Thyroid gland (tissue), 4 donors: Measurements from ENCODE around the gene LSM2. TPM values are rescaled to one million over a fixed set of nuclear protein-coding genes. Genes with fewer than 3 reads are reported as not detected.
A peak's percentile ranks its signal among the peaks of the same experiment; 100 is the strongest.
"Not testable (repeated sequence)": the region's sequence is repeated elsewhere in the genome, so short reads cannot be mapped to it uniquely, and the experiment has no call there.

Experiments
- DNase-seq, 2 donors: peaks; one replicate each; pipeline ENCODE4 v3.0.0-alpha.2; 2019
- H3K27ac ChIP-seq, 3 donors: fragments of 200-600 bp; sonication (generic); 1 replicate in 2 of 3; 2 replicates in 1 of 3; pipeline ENCODE4 v1.5.1; 2016 to 2019; ENCODE audit warnings: mild to moderate bottlenecking in 1 of 3, moderate library complexity in 1 of 3
- H3K27me3 ChIP-seq: fragments of 200-600 bp; sonication (generic); one replicate; pipeline ENCODE4 v1.5.1; 2019
- H3K36me3 ChIP-seq, 2 donors: fragments of 200-600 bp; sonication (generic); one replicate each; pipeline ENCODE4 v1.5.1; 2016 to 2019
- H3K4me1 ChIP-seq, 2 donors: fragments of 200-600 bp; sonication (generic); one replicate each; pipeline ENCODE4 v1.5.1; 2017 to 2019
- H3K4me3 ChIP-seq, 3 donors: fragments of 200-600 bp; sonication (generic); replicated peaks in 1 of 3; 1 replicate in 2 of 3; 2 replicates in 1 of 3; pipeline ENCODE4 v1.5.1; 2016; ENCODE audit warnings: mild to moderate bottlenecking in 1 of 3
- H3K9me3 ChIP-seq: fragments of 200-600 bp; sonication (generic); one replicate; pipeline ENCODE4 v1.5.1; 2017
- CTCF ChIP-seq, 6 experiments: fragments of 200-600 bp in 3 of 6; fragments of 450-650 bp in 3 of 6; sonication (generic) in 3 of 6; IDR thresholded peaks; one replicate each; pipeline ENCODE4 v1.5.1; 2016 to 2019; ENCODE audit warnings: antibody characterized with exemption in 6 of 6, mild to moderate bottlenecking in 2 of 6, inconsistent platforms in 1 of 6, moderate library complexity in 1 of 6
- POLR2A ChIP-seq, 2 donors: fragments of 450-650 bp; IDR thresholded peaks; one replicate each; pipeline ENCODE4 v1.6.1; 2017; ENCODE audit warnings: antibody characterized with exemption in 2 of 2, mild to moderate bottlenecking in 2 of 2, moderate library complexity in 1 of 2
- WGBS, 2 donors: methylation state at CpG; one replicate each; pipeline ENCODE4 v1.1.5; 2017; 5-methylcytosine and 5-hydroxymethylcytosine counted together
- intact Hi-C: fragments of 100-400 bp; cut with DNase I; formaldehyde crosslinking; loops from one replicate; pipeline ENCODE4 v1.15.1; 2023
- total RNA-seq, 4 donors: library from RNA; depleted of rRNA; stranded (reverse); fragments of >200 nt; gene quantifications; one replicate each; pipeline ENCODE4 v1.2.3, GENCODE V29; 2016

Gene LSM2
- total RNA-seq, 4 donors from 2014 or later = 29.2 to 48.4 (median 36.5) TPM

DNA sequence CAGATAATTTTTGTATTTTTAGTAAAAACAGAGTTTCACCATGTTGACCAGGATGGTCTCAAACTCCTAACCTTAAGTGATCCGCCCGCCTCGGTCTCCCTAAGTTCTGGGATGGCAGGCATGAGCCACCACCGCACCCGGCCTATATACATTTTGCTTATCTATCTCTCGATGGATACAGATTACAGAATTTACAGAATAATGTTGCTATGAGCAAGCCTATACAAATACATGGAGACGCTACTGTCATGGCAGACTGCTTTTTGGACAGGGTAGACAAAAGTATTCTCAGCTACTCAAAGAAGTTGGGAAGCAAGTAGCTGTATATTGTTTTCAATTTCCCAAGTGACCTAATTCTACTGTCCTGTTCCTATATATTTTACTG lies 6.7 kb upstream of the LSM2 start:
- H3K27me3 ChIP-seq = no peaks in the 10 kb centered on the region
- DNase-seq = no peak
- no peak overlapping the region for H3K4me3 ChIP-seq
- H3K4me1 ChIP-seq = peaks cover 12 to 17% of the 10 kb centered on the region in 2 donors
- WGBS, 2 donors = 96 to 97% methylated on average over 7 of the region's 7 CpGs
- TF ChIP-seq CTCF (IDR thresholded peaks at IDR 0.05) = no peak
- no peak for TF ChIP-seq POLR2A (IDR thresholded peaks at IDR 0.05)
- no peaks in the 10 kb centered on the region for H3K36me3 ChIP-seq
- H3K9me3 ChIP-seq = no peaks in the 10 kb centered on the region
- intact Hi-C loops = no loop called here
- peak overlapping the region; percentile 100 for H3K27ac ChIP-seq

DNA sequence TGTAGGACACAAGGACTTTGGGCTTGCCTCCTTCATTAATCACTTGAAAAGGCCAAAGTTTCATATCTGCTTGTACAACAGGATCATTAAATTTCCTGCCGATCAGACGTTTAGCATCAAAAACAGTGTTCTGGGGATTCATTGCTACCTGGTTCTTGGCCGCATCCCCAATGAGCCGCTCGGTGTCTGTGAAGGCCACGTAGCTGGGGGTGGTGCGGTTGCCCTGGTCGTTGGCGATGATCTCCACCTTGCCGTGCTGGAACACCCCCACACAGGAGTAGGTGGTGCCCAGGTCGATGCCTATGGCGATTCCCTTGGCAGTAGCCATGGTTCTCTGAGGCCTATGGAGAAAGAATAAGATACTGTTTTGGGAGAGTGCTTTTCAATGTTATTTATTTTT lies 4.9 kb upstream of the LSM2 start:
- WGBS, 2 donors = 93 to 95% methylated on average over 12 of the region's 12 CpGs
- Histone ChIP-seq H3K27ac (no peak overlapping the region), H3K27me3 (no peaks in the 10 kb centered on the region), H3K36me3 (no peaks in the 10 kb centered on the region), H3K4me1 (peaks cover 12 to 18% of the 10 kb centered on the region in 2 donors), H3K4me3 (no peak overlapping the region), H3K9me3 (no peaks in the 10 kb centered on the region)
- intact Hi-C loops = no loop called here
- DNase-seq = no peak
- no peak for TF ChIP-seq POLR2A (IDR thresholded peaks at IDR 0.05)
- no peak for TF ChIP-seq CTCF (IDR thresholded peaks at IDR 0.05)

DNA sequence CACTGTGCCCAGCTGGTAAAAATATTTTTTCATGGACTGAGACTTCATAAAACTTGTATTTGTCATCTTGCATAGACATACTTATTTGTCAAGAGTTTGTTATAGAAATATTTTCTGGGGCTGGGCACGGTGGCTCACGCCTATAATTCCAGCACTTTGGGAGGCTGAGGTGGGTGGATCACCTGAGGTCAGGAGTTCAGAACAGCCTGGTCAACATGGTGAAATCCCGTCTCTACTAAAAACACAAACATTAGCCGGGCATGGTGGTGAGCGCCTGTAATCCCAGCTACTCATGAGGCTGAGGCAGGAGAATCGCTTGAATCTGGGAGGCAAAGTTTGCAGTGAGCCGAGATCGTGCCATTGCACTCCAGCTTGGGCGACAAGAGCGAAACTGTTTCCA lies 1.8 kb upstream of the LSM2 start:
- H3K27me3 ChIP-seq, DNase-seq, H3K4me3 ChIP-seq, H3K36me3 ChIP-seq, H3K27ac ChIP-seq, H3K9me3 ChIP-seq, intact Hi-C loops: not testable (repeated sequence)
- 92 to 94% methylated on average over 10 of the region's 10 CpGs for WGBS, 2 donors
- peaks cover 7 to 22% of the 10 kb centered on the region in 2 donors for H3K4me1 ChIP-seq

DNA sequence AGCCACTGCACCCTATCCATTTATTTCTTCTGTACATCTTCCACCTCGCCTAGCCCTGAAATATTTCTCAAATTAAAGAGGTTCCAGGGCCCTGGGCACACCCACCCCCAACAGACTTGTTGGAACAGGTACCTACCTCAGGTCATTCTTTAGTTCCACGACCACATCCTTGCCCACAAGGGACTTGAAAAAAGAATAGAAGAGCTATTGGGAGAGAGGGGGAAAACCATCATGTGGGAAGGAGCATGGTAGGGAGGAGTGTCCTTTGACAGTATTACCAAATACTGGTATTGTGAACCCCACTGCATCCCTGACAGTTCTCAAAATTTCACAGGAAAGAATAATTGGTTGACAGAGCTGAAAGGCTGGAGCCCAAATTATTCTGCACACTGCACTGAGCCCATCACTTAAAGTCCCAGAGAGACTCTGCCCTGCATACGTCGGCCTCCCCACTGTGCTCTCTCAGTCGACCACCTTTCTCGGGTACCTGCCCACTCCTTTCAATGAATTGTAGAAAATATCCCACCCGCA lies 762 bp downstream of the LSM2 start:
- DNase-seq = no peak
- Histone ChIP-seq H3K4me3 (peak overlapping the region; percentile 53 to 66 (median 57)), H3K9me3 (no peaks in the 10 kb centered on the region), H3K4me1 (peaks cover 4 to 17% of the 10 kb centered on the region in 2 donors), H3K36me3 (no peaks in the 10 kb centered on the region), H3K27me3 (no peaks in the 10 kb centered on the region), H3K27ac (peak overlapping the region; percentile 85 to 97 (median 93))
- intact Hi-C loops = no loop called here
- WGBS, 2 donors = 15 to 16% methylated on average over 7 of the region's 7 CpGs
- no peak for TF ChIP-seq CTCF (IDR thresholded peaks at IDR 0.05)

DNA sequence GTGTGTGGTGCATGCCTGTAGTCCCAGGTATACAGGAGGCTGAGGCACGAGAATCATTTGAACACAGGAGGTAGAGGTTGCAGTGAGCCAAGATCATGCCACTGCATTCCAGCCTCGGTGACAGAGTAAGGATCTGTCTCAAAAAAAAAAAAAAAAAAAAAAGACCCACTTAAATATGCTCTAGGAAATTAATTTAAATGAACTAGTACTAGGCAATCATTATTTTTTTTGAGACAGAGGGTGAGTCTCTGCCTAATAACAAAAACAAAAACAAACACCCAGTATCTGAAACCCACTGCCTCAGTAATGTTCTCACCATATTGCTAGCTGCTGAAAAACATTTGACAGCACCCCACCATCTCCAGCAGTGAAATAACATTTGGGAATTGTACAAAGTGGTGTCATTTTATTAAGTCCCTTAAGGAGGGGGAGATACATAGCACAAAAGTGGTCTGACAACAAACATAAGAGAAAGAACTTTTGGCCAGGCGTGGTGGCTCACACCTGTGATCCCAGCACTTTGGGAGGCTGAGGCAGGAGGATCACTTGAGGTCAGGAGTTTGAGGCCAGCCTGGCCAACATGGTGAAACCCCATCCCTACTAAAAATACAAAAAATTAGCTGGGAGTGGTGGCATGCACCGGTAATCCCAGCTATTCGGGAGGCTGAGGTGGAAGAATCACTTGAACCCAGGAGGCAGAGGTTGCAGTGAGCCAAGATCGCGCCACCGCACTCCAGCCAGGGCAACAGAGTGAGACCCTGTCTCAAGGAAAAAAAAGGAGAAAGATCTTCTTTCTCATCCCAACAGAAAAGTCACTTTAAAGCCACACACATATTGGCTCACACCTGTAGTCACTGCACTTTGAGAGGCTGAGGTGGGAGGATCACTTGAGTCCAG lies 5.5 kb downstream of the LSM2 start:
- H3K9me3 ChIP-seq, H3K4me3 ChIP-seq, DNase-seq, intact Hi-C loops, H3K27ac ChIP-seq, H3K27me3 ChIP-seq, H3K36me3 ChIP-seq: not testable (repeated sequence)
- 94 to 96% methylated on average over 8 of the region's 8 CpGs for WGBS, 2 donors
- H3K4me1 ChIP-seq = peaks cover 6 to 13% of the 10 kb centered on the region in 2 donors

- intact Hi-C loops = no loop called here
- Histone ChIP-seq H3K36me3 (no peaks in the 10 kb centered on the region), H3K4me1 (peaks cover 7 to 9% of the 10 kb centered on the region in 2 donors), H3K9me3 (no peaks in the 10 kb centered on the region), H3K27ac (no peak overlapping the region), H3K27me3 (no peaks in the 10 kb centered on the region), H3K4me3 (no peak overlapping the region)
- 85 to 87% methylated on average over 12 of the region's 12 CpGs for WGBS, 2 donors
- TF ChIP-seq CTCF (IDR thresholded peaks at IDR 0.05) (no peak), POLR2A (IDR thresholded peaks at IDR 0.05) (no peak)
- DNase-seq = no peak
These were observed 7.0 kb downstream of the LSM2 start for GRCh38 chr6:31799781-31800180.
